Measurements from ENCODE around the gene MMP15.
"Not testable (repeated sequence)": the region's sequence is repeated elsewhere in the genome, so short reads cannot be mapped to it uniquely, and the experiment has no call there.

MMP15 gene

DNA sequence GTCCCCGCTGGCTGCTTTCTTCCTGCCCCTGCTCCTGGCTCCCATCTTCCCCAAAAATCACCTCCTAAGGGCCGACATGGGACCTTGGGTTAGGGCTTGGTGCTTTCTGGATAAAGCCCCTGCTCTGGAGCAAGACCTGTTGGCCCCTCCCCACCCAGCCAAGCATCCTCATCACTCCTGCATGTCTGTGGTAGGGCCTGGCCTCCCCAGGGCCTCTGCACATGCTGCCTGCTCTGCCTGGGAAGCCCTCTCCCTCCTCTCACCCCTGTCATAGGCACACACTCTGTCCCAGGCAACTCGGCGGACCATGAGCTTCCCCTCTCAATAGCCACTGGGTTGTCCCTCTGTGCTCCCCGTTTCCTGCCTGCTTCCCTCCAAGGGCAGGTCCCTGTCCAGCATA is 68.5 kb downstream of the MMP15 start:
- DNase-seq = no peak

DNA sequence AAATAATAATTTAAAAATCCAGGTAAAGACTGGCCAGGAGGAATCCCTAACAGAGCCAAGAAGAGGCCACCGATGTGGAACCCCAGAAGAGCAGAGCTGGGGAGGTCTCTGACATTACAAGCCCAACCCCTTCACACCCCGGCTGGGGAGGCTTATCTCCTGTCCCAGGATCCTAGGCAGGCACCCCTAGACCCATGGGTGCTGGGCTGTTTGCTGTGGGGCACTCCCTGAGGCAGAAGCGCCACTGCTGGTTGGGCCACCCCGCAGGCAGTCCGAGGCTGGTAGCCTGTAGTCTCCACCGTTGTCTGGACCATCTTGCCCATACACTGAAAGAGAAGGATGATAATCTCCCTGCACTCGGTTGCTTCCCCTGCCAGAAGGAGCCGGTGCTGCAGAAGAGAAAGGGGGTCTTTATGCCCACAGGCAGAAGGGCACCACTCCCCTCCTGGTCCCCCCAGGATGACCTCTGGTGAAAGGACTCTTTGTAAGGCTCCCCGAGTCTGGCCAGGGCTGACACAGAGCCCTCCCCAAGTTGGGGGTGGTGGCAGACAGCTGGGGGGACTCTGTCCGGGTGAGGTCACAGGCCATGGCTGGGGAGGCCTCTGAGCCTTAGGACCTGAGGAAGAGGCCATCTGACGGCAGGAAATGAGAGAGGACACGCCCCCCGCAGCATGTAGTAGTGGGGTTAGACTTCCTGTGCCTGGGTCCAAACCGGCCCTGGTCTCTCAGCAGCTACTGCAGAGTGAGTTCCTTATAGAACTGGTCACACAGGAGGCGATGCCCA is 69.4 kb downstream of the MMP15 start:
- no peak for DNase-seq

DNA sequence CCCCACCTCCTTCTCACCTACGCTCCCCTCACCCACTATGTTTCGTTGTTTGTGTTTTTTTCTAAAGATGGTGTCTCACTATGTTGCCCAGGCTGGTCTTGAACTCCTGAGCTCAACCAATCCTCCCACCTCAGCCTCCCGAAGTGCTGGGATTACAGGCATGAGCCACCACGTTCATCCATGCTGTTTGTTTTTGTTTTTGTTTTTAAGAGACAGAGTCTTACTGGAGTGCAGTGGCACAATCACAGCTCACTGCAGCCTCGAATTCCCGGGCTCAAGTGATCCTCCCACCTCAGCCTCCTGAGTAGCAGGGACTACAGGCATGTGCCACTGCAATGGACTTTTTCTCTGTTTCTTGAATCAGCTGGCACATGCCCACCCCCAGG is 70.0 kb downstream of the MMP15 start:
- DNase-seq = not testable (repeated sequence)

DNA sequence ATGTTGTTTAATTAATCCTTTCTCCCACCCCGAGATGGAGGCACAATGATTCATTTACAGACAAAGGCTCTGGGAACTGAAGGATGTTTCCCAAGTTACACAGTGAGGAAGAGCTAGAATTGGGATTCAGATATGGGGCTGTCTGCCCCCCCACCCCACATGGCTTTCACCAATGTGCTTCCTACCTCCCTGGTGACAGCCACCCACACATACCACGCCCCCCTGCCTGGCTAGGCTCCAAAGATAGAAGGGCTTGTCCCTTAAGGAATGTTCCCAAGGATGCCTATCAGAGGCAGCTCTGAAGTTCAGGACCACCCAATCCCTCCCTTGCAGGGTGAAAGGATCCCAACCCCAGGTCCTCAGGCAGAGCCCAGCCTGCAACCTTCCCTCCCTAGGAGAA is 70.7 kb downstream of the MMP15 start:
- DNase-seq = no peak
